Adipocyte (in vitro differentiated cells): ENCODE results near the gene ABITRAM.

Source experiments
- DNase-seq: peaks from one replicate; pipeline ENCODE4 v3.0.0-alpha.2; 2015; ENCODE audit warnings: low read depth
- H3K27me3 ChIP-seq: replicated peaks from 2 replicates; pipeline ENCODE4 v1.7.0; 2013; ENCODE audit warnings: mild to moderate bottlenecking, low read length, moderate library complexity; ENCODE audit not compliant: control insufficient read depth, insufficient read depth
- H3K36me3 ChIP-seq: 2 replicates; pipeline ENCODE4 v1.7.0; 2013; ENCODE audit warnings: low read length, mild to moderate bottlenecking, moderate library complexity; ENCODE audit not compliant: control insufficient read depth, insufficient read depth, severe bottlenecking
- H3K4me1 ChIP-seq: 2 replicates; pipeline ENCODE4 v1.7.0; 2013; ENCODE audit warnings: mild to moderate bottlenecking, low read length, moderate library complexity; ENCODE audit not compliant: control insufficient read depth, insufficient read depth
- H3K4me3 ChIP-seq: 2 replicates; pipeline ENCODE4 v1.7.0; 2013; ENCODE audit warnings: mild to moderate bottlenecking, low read length, moderate library complexity
- H3K9ac ChIP-seq: 2 replicates; pipeline ENCODE4 v1.7.0; 2013; ENCODE audit warnings: mild to moderate bottlenecking, low read length, moderate library complexity
- H3K9me3 ChIP-seq: 2 replicates; pipeline ENCODE4 v1.7.0; 2013; ENCODE audit warnings: mild to moderate bottlenecking, low read length, moderate library complexity; ENCODE audit not compliant: control insufficient read depth

Gene ABITRAM

DNA sequence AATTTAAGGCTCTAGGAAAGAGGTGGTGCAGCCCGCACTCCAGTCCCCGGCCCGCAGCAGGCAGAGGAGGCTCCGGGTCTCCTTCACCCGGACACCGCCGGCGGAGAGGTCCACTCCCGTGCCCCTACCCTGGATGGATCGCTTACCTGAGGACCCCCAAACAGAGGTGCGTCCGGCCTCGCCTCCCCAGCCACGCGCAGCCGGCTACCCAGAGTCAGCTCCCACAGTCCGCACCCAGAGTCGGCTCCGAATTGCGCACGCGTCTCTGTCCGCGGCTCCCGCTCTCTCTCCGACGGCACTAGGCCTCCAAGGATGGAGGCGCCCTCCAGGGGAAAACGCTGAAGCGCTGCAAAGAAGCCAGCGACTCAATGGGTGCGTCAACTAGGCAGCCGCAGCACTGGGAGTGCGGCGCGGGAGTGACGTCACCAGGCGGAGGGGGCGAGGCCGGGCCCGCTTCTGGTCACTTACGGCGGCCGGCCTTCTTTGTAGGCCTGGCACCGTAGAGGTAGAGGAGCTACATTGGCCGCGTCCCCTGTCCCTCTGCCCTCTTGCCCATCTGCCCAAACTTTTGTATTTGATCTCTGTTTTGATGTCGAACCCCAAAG is 380 bp upstream of the ABITRAM start, which contains the start of gene ELP1:
TSS of gene ELP1 (minus strand) at position 407 of the 605 bp plus-strand sequence. CDS start 2,978 bp downstream, outside the sequence.
- peak; percentile 97 for DNase-seq
- Histone ChIP-seq H3K9me3 (no peaks in the 10 kb centered on the region), H3K4me3 (peak within 1 kb of the TSS; percentile 100), H3K36me3 (peaks cover 23% of the 10 kb centered on the region), H3K4me1 (peaks cover 16% of the 10 kb centered on the region), H3K27me3 (no peaks in the 10 kb centered on the region), H3K9ac (peak within 1 kb of the TSS; percentile 98)

DNA sequence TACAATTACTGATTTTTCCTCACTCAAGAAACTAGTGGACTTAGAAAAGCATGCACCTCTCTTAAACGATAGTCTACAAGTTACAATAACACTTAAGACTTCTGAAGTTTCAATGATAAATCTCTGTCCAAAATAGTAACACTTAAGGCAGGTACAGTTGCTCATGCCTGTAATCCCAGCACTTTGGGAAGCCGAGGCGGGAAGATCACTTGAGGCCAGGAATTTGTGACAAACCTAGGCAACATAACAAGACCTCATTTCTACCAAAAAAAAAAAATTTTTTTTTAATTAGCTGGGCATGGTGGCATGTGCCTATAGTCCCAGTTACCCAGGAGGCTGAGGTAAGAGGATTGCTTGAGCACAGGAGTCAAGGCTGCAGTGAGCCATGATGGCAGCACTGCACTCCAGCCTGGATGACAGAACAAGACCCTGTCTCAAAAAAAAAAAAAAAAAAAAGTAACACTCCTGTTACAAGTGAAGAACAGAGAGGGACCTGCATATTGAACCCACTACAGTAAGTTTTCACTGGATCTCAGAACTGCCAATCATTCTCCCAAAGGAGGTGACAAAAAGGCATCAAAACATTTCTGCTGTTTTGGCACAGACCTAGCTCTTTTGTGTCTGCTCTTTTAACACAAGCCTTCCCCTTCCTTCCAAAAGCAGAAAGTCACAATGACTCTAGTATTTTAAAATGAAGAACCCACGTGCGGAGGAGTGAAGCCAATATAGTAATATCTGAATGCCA is 3.5 kb downstream of the ABITRAM start:
- H3K27me3 ChIP-seq = no peaks in the 10 kb centered on the region
- peaks cover 13% of the 10 kb centered on the region for H3K4me1 ChIP-seq
- H3K9ac ChIP-seq = no peak overlapping the region
- no peaks in the 10 kb centered on the region for H3K9me3 ChIP-seq
- DNase-seq = no peak
- H3K4me3 ChIP-seq = no peak overlapping the region
- H3K36me3 ChIP-seq = peaks cover 51% of the 10 kb centered on the region

DNA sequence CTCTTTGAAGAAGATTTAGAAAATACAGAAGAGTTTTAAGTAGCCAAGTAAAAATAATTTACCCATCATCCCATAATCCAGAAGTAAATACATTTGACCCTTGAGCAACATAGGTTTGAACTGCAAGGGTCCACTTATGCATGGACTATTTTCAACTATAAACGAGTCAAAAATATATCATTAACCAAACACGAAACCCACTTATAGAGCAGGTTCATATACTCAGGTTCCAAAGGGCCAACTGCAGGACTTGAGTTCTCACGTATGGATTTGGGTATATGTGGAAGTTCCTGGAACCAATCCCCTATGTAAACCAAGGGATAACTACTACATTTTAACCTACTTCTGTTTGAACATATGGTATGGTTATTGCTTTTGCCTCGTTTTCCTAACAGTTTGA is 5.8 kb downstream of the ABITRAM start:
- Histone ChIP-seq H3K9me3 (no peaks in the 10 kb centered on the region), H3K4me1 (peaks cover 7% of the 10 kb centered on the region), H3K27me3 (no peaks in the 10 kb centered on the region), H3K9ac (no peak overlapping the region), H3K4me3 (no peak overlapping the region), H3K36me3 (peaks cover 67% of the 10 kb centered on the region)
- DNase-seq = no peak

DNA sequence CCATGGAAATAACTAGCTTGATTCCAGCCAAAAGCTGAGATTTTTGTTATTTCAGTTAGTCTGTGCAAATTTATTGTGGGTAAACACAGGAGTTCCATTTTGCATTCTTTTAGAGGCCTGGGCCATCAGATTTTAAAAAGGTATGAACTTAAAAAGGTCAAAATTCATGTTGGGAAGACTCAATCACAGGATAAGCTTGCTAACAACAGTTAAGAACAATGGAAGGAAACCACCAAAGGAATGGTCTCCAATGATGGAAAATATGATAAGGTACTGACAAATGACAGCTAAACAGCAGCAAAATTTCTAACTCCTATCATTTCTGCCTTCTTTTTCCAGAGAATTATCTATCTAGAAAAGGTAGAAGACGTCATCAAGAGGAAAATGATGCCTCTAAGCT is 16.0 kb downstream of the ABITRAM start:
- no peaks in the 10 kb centered on the region for H3K9me3 ChIP-seq
- H3K4me1 ChIP-seq = peaks cover 3% of the 10 kb centered on the region
- no peak overlapping the region for H3K4me3 ChIP-seq
- no peak for DNase-seq
- no peaks in the 10 kb centered on the region for H3K27me3 ChIP-seq
- H3K9ac ChIP-seq = no peak overlapping the region
- peaks cover 29% of the 10 kb centered on the region for H3K36me3 ChIP-seq

DNA sequence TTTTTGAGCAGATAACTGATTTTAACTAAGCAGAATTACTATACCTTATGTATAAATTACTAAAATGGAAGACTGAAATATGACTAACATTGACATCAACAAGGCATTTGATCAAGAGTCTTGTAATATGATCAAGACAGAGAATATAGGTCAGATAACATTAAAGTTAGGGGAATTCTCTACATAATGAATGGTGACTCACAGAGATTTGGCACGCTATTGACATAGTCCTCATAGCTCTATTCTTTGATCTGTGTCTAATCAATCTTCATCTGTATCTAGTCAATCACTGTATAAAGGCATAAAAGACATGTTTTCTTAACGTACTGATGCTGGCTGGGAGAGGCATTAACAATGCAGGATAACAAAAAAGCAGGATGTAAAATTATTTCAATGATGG is 17.4 kb downstream of the ABITRAM start:
- H3K27me3 ChIP-seq = no peaks in the 10 kb centered on the region
- no peak for DNase-seq

DNA sequence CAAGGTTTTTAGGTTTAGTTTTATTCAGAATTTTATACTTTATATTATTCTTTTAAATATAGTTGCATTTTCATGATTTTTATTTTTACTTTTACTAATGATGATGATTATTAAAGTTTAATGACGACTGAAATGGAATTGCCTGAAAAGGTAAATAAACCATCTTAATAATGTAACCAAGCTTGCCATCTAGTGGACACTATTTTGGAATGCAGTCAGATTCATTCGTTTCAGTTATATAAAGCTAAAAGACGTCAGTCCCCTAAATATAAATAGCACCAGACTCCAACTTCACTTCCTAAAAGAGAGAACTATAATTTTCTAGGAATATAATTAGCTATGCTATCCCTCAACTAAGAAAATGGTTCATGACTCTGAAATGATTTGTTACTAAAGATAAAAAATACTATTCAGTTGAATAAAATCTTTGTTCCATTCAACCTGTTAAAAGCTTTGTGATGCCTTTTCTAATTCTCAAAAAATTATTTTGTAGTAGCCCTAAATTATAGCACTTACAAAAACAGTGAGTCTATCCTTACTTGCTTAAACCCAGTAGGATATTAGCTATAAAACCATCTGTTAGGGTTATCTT is 19.9 kb downstream of the ABITRAM start:
- Histone ChIP-seq H3K36me3 (peaks cover 20% of the 10 kb centered on the region), H3K9ac (no peak overlapping the region), H3K4me3 (no peak overlapping the region), H3K4me1 (peaks cover 3% of the 10 kb centered on the region), H3K27me3 (no peaks in the 10 kb centered on the region), H3K9me3 (no peaks in the 10 kb centered on the region)
- DNase-seq = peak; percentile 83

More for the DNA sequence above, 17.4 kb downstream of the ABITRAM start:
- no peak overlapping the region for H3K9ac ChIP-seq
- H3K4me1 ChIP-seq = peaks cover 3% of the 10 kb centered on the region
- peaks cover 27% of the 10 kb centered on the region for H3K36me3 ChIP-seq
- H3K4me3 ChIP-seq = no peak overlapping the region
- no peaks in the 10 kb centered on the region for H3K9me3 ChIP-seq

DNA sequence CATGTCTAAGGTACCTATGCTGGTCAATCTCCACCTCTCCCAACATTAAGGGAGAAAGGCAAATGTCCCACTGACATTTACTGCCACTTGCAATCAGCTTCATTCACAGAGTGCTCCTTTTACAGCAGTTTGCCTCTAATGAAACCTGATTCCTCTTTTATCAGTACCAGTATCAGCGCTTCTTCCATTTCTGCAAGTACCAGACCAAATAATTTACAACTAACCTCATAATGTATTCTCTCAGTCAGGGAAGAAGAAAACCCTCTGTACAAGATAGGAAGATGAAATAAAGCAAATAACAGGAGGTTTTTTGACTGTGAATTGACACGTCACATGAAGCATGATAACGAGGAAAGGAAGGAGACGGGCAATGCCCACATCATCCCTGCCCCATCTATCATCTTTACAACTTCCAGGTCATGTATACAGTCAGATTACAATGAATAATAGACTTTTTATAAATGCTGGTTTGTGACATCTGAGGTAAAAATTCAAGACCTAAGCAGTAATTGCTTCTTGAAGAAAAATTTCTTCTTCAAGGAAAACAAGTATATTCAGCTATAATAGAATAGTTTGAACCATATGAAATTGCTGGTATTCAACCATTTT is 21.9 kb downstream of the ABITRAM start:
- Histone ChIP-seq H3K36me3 (peaks cover 22% of the 10 kb centered on the region), H3K9me3 (no peaks in the 10 kb centered on the region), H3K4me1 (peaks cover 3% of the 10 kb centered on the region), H3K9ac (no peak overlapping the region), H3K4me3 (no peak overlapping the region), H3K27me3 (no peaks in the 10 kb centered on the region)
- DNase-seq = no peak

DNA sequence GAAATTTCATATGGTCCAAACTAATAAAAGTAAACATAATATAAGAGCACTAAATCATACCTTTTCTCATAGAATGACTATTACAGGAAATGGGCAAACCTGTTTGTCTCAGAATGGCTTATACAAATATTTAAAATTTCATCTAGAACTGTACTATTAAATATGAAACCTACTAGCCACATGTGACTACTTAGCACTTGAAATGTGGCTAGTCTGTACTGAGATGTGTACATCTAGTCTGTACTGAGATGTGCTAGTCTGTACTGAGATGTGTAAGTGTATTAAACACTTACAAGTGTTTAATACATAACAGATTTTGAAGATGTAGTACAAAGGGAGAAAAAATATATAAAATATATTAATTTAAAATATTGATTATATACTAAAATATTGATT is 22.4 kb downstream of the ABITRAM start:
- Histone ChIP-seq H3K4me3 (no peak overlapping the region), H3K4me1 (peaks cover 3% of the 10 kb centered on the region), H3K27me3 (no peaks in the 10 kb centered on the region), H3K36me3 (peaks cover 27% of the 10 kb centered on the region), H3K9me3 (no peaks in the 10 kb centered on the region), H3K9ac (no peak overlapping the region)
- DNase-seq = no peak

DNA sequence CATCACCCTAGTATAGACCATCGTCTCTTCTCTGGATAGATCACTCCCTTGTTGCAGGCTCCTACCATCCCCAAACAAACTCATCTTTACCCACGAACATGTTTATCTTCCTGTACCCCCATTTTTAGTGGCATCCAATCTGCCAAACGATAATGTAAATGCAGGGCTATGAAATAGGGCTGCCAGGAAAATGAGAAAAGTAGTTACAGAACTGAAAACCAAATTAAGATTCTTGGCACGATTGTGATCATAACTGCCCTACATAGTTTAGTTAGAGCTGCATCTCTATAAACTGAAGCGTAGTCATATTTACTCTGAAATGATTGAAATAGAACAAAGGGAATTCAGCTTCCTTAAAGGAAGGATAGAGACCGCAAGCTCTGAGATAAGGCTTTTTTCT is 26.1 kb downstream of the ABITRAM start:
- Histone ChIP-seq H3K36me3 (peaks cover 20% of the 10 kb centered on the region), H3K4me3 (no peak overlapping the region), H3K27me3 (no peaks in the 10 kb centered on the region), H3K9ac (no peak overlapping the region), H3K9me3 (no peaks in the 10 kb centered on the region), H3K4me1 (no peaks in the 10 kb centered on the region)
- no peak for DNase-seq

DNA sequence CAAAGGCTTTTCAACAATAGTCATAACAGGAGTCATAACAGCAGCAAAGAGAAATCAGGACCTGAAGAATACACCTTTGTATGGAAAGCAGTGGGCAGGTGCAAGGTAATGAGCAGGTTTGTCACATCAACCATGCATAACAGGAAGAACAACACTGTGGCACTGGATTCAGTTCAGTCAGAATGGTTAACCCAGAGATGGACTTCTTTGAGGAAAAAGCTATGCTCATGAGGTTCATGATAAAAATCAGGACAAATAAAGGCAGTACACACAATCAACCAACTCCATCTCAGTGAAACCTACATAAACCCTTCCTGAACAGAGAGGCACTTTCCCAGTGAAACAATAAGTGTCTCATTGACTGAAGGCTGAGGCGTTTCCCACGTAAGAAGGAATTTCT is 27.0 kb downstream of the ABITRAM start:
- Histone ChIP-seq H3K4me3 (no peak overlapping the region), H3K9me3 (no peaks in the 10 kb centered on the region), H3K27me3 (no peaks in the 10 kb centered on the region), H3K36me3 (peaks cover 20% of the 10 kb centered on the region), H3K4me1 (no peaks in the 10 kb centered on the region), H3K9ac (no peak overlapping the region)
- DNase-seq = no peak

DNA sequence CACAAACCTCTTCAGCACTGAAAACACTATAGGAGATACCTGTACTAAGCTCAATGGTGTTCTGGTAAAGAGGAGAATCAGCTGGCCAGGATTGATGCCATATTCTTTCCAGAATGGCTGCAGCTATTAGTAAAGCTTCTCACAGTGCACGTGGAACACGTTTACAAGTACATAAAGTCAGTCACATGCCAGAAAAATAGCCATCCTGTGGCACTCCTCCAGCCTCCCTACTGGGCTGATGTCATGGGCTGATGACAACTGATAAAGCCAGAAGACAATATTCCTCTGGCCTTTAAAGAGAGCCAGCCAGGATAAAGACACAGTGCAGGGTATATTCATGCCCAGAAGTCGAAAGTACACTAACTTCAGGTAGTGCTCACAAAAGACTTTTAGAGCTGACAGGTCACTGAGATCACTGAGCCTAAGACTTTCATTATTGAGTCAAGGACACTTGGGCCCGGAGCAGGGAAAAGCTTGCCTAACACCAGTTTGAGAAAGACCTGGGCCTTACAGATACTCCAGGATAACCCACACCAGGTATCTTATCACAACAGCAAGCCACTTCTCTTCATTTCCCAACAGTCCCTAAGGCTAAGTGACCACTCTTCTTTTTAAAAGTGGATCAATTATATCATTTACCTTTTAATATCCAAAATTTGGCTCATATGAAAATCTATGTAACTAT is 29.4 kb downstream of the ABITRAM start:
- Histone ChIP-seq H3K27me3 (no peaks in the 10 kb centered on the region), H3K4me1 (no peaks in the 10 kb centered on the region), H3K9me3 (no peaks in the 10 kb centered on the region), H3K9ac (no peak overlapping the region), H3K36me3 (peaks cover 20% of the 10 kb centered on the region), H3K4me3 (no peak overlapping the region)
- DNase-seq = no peak
